RWPE2 (cell line): ENCODE data around the gene DLG1.

Experiments
- ATAC-seq: fragments of 200-7000 bp; cut with Tn5 transposase; 3 replicates; pipeline ENCODE4 v1.9.1; 2021; ENCODE audit warnings: low read depth
- DNase-seq: peaks from one replicate; pipeline ENCODE4 v3.0.0-alpha.2; 2020; ENCODE audit warnings: low spot score
- H3K27ac ChIP-seq: fragments of 450-650 bp; 2 replicates; pipeline ENCODE4 v1.5.1; 2017; ENCODE audit warnings: mild to moderate bottlenecking; ENCODE audit not compliant: poor library complexity, severe bottlenecking
- H3K27me3 ChIP-seq: fragments of 250-450 bp; sonication (Bioruptor Pico); 2 replicates; pipeline ENCODE4 v1.5.1; 2021; ENCODE audit warnings: mild to moderate bottlenecking, moderate library complexity; ENCODE audit not compliant: insufficient read depth, poor library complexity, severe bottlenecking
- H3K36me3 ChIP-seq: fragments of 250-450 bp; sonication (Bioruptor Pico); 2 replicates; pipeline ENCODE4 v1.5.1; 2020; ENCODE audit warnings: low read depth, mild to moderate bottlenecking, moderate library complexity
- H3K4me1 ChIP-seq: fragments of 250-450 bp; sonication (Bioruptor Pico); 2 replicates; pipeline ENCODE4 v1.5.1; 2021; ENCODE audit warnings: mild to moderate bottlenecking, moderate library complexity; ENCODE audit not compliant: insufficient read depth, poor library complexity, severe bottlenecking
- H3K4me3 ChIP-seq: fragments of 250-450 bp; sonication (Bioruptor Pico); 2 replicates; pipeline ENCODE4 v1.5.1; 2021; ENCODE audit warnings: mild to moderate bottlenecking, moderate library complexity; ENCODE audit not compliant: severe bottlenecking
- H3K9me3 ChIP-seq: fragments of 250-450 bp; sonication (Bioruptor Pico); 2 replicates; pipeline ENCODE4 v1.5.1; 2021; ENCODE audit warnings: mild to moderate bottlenecking, moderate library complexity; ENCODE audit not compliant: severe bottlenecking
- CTCF ChIP-seq: fragments of 450-650 bp; IDR thresholded peaks from one replicate; pipeline ENCODE4 v1.5.1; 2017; ENCODE audit warnings: mild to moderate bottlenecking, moderate library complexity; ENCODE audit not compliant: poor library complexity, severe bottlenecking

The DLG1 gene

GRCh38 chr3:197322149-197322548 is 23.7 kb upstream of the DLG1 start:
- TF ChIP-seq CTCF: no peak
- H3K36me3 ChIP-seq: no peaks in the 10 kb centered on the region
- ATAC-seq: no peak
- peaks cover 2% of the 10 kb centered on the region for H3K9me3 ChIP-seq
- H3K4me3 ChIP-seq: no peak overlapping the region
- H3K27me3 ChIP-seq: no peaks in the 10 kb centered on the region
- peaks cover 10% of the 10 kb centered on the region for H3K4me1 ChIP-seq
- DNase-seq: no peak
- H3K27ac ChIP-seq: no peak overlapping the region

- no peak for TF ChIP-seq CTCF
- Histone ChIP-seq H3K27ac (no peak overlapping the region), H3K4me3 (no peak overlapping the region), H3K36me3 (no peaks in the 10 kb centered on the region), H3K27me3 (no peaks in the 10 kb centered on the region), H3K4me1 (peaks cover 16% of the 10 kb centered on the region), H3K9me3 (peaks cover 2% of the 10 kb centered on the region)
- ATAC-seq (no peak), DNase-seq (no peak)
These were observed 22.2 kb upstream of the DLG1 start for GRCh38 chr3:197320582-197320981.

- Histone ChIP-seq H3K27ac (peak overlapping the region; percentile 60), H3K4me3 (no peak overlapping the region)
- ATAC-seq: peak; percentile 90
These were observed 19.0 kb upstream of the DLG1 start for GRCh38 chr3:197317250-197317963.

GRCh38 chr3:197312431-197312830 is 14.0 kb upstream of the DLG1 start:
- DNase-seq: no peak
- no peak for TF ChIP-seq CTCF
- Histone ChIP-seq H3K27me3 (no peaks in the 10 kb centered on the region), H3K27ac (no peak overlapping the region), H3K9me3 (no peaks in the 10 kb centered on the region), H3K36me3 (no peaks in the 10 kb centered on the region), H3K4me1 (peaks cover 39% of the 10 kb centered on the region), H3K4me3 (no peak overlapping the region)
- ATAC-seq: no peak

More at GRCh38 chr3:197317250-197317963, 19.0 kb upstream of the DLG1 start:
- DNase-seq: no peak
- Histone ChIP-seq H3K4me1 (peaks cover 16% of the 10 kb centered on the region), H3K27me3 (no peaks in the 10 kb centered on the region), H3K36me3 (no peaks in the 10 kb centered on the region), H3K9me3 (peaks cover 2% of the 10 kb centered on the region)
- no peak for TF ChIP-seq CTCF

- Histone ChIP-seq H3K27ac (no peak overlapping the region), H3K4me1 (peaks cover 36% of the 10 kb centered on the region), H3K9me3 (no peaks in the 10 kb centered on the region), H3K4me3 (no peak overlapping the region), H3K27me3 (no peaks in the 10 kb centered on the region), H3K36me3 (no peaks in the 10 kb centered on the region)
- no peak for DNase-seq
- no peak for TF ChIP-seq CTCF
- ATAC-seq: no peak
These were observed 13.2 kb upstream of the DLG1 start for GRCh38 chr3:197311591-197311990.
